IMR-90 (cell line): ENCODE measurements around the gene BRK1. TPM values are rescaled to one million over a fixed set of nuclear protein-coding genes. Genes with fewer than 3 reads are reported as not detected.

Experiments used
- ATAC-seq: fragments of 200-7000 bp; cut with Tn5 transposase; 2 replicates; pipeline ENCODE4 v1.9.1; 2020; ENCODE audit warnings: low read depth, mild to moderate bottlenecking, moderate library complexity
- BruUV-seq: library from RNA; stranded (reverse); fragments of 400-500 nt; replicated peaks from 2 replicates; lab custom pipeline; 2021; lab: Mats Ljungman, UMichigan
- CTCF ChIA-PET: fragments of 300-600 bp; formaldehyde crosslinking; extraction: SDS; loops from one replicate; lab custom pipeline; 2021; ENCODE audit warnings: antibody characterized with exemption; lab: Yijun Ruan, JAX
- POLR2A ChIA-PET: fragments of 300-600 bp; sonication (Branson Sonifier 250); formaldehyde crosslinking; loops from one replicate; lab custom pipeline; 2022; ENCODE audit warnings: antibody characterized with exemption; ENCODE audit not compliant: unreplicated experiment; lab: Charles Lee
- DNase-seq: peaks from one replicate; pipeline ENCODE4 v3.0.0; 2013
- H2AFZ ChIP-seq: replicated peaks from 2 replicates; pipeline ENCODE3; 2013; ENCODE audit warnings: low read length, mild to moderate bottlenecking; ENCODE audit not compliant: poor library complexity
- H2AK5ac ChIP-seq: 2 replicates; pipeline ENCODE4 v1.6.1; 2013; ENCODE audit warnings: low read depth, low read length, inconsistent platforms
- H2AK9ac ChIP-seq: replicated peaks from 2 replicates; pipeline ENCODE3; 2013; ENCODE audit warnings: mild to moderate bottlenecking, low read depth, low read length, moderate library complexity; ENCODE audit not compliant: poor library complexity
- H2BK120ac ChIP-seq: 2 replicates; pipeline ENCODE4 v1.6.1; 2013; ENCODE audit warnings: low read depth, low read length, inconsistent platforms
- H2BK15ac ChIP-seq: 3 replicates; pipeline ENCODE4 v1.6.1; 2013; ENCODE audit warnings: low read depth, low read length, inconsistent platforms
- H2BK20ac ChIP-seq: 2 replicates; pipeline ENCODE4 v1.6.1; 2013; ENCODE audit warnings: low read depth, mild to moderate bottlenecking, inconsistent platforms, low read length, moderate library complexity
- H2BK5ac ChIP-seq: 2 replicates; pipeline ENCODE4 v1.6.1; 2013; ENCODE audit warnings: mild to moderate bottlenecking, low read depth, low read length, inconsistent platforms; ENCODE audit not compliant: poor library complexity, severe bottlenecking
- H3K14ac ChIP-seq: replicated peaks from 2 replicates; pipeline ENCODE4 v1.6.1; 2013; ENCODE audit warnings: low read depth, low read length, inconsistent platforms
- H3K18ac ChIP-seq: 2 replicates; pipeline ENCODE4 v1.6.1; 2013; ENCODE audit warnings: low read depth, low read length, control low read depth
- H3K23ac ChIP-seq: 2 replicates; pipeline ENCODE4 v1.6.1; 2013; ENCODE audit warnings: low read depth, low read length, inconsistent platforms
- H3K27ac ChIP-seq: 2 replicates; pipeline ENCODE4 v1.5.1; 2013; ENCODE audit warnings: mild to moderate bottlenecking, control low read depth, low read length; ENCODE audit not compliant: insufficient read depth
- H3K27me3 ChIP-seq: 2 replicates; pipeline ENCODE4 v1.6.1; 2013; ENCODE audit warnings: low read length; ENCODE audit not compliant: control insufficient read depth, insufficient read depth
- H3K36me3 ChIP-seq: 2 replicates; pipeline ENCODE4 v1.6.1; 2013; ENCODE audit warnings: low read length, mixed read lengths; ENCODE audit not compliant: control insufficient read depth, insufficient read depth
- H3K4ac ChIP-seq: 2 replicates; pipeline ENCODE4 v1.6.1; 2013; ENCODE audit warnings: low read depth, low read length, inconsistent platforms
- H3K4me1 ChIP-seq: 2 replicates; pipeline ENCODE4 v1.6.1; 2013; ENCODE audit warnings: low read length, mixed read lengths; ENCODE audit not compliant: control insufficient read depth, insufficient read depth
- H3K4me2 ChIP-seq: 2 replicates; pipeline ENCODE4 v1.6.1; 2013; ENCODE audit warnings: low read depth, mild to moderate bottlenecking, control low read depth, low read length, moderate library complexity
- H3K4me3 ChIP-seq: 2 replicates; pipeline ENCODE4 v1.5.1; 2013; ENCODE audit warnings: low read depth, mild to moderate bottlenecking, control low read depth, low read length, moderate library complexity; ENCODE audit not compliant: insufficient read depth
- H3K56ac ChIP-seq: 2 replicates; pipeline ENCODE4 v1.6.1; 2013; ENCODE audit warnings: low read length, inconsistent platforms; ENCODE audit not compliant: insufficient read depth; ENCODE audit errors: extremely low read depth
- H3K79me1 ChIP-seq, 2 experiments: 2 replicates each; pipeline ENCODE4 v1.6.1; 2013; ENCODE audit warnings: low read length in 2 of 2, inconsistent platforms in 1 of 2, low read depth in 1 of 2
- H3K9ac ChIP-seq: 2 replicates; pipeline ENCODE4 v1.6.1; 2013; ENCODE audit warnings: low read depth, low read length, control low read depth
- H3K9me1 ChIP-seq: 2 replicates; pipeline ENCODE4 v1.6.1; 2013; ENCODE audit warnings: low read length, inconsistent platforms; ENCODE audit not compliant: insufficient read depth
- H3K9me3 ChIP-seq: 2 replicates; pipeline ENCODE4 v1.6.1; 2013; ENCODE audit warnings: low read length; ENCODE audit not compliant: control insufficient read depth, insufficient read depth
- H4K20me1 ChIP-seq: 2 replicates; pipeline ENCODE4 v1.6.1; 2013; ENCODE audit warnings: low read length, inconsistent platforms; ENCODE audit not compliant: insufficient read depth
- H4K5ac ChIP-seq: 2 replicates; pipeline ENCODE4 v1.6.1; 2013; ENCODE audit warnings: mild to moderate bottlenecking, low read depth, low read length, control low read depth
- H4K8ac ChIP-seq, 2 experiments: 2 replicates each; pipeline ENCODE4 v1.6.1; 2013; ENCODE audit warnings: low read depth in 2 of 2, low read length in 2 of 2, control low read depth in 1 of 2, inconsistent platforms in 1 of 2
- H4K91ac ChIP-seq: 2 replicates; pipeline ENCODE4 v1.6.1; 2013; ENCODE audit warnings: low read depth, low read length, inconsistent platforms; ENCODE audit not compliant: insufficient read depth
- MAFK ChIP-seq: IDR thresholded peaks from 2 replicates; pipeline ENCODE4 v1.6.1; 2012; ENCODE audit warnings: low read depth, low read length, improper control_type of control experiment
- RCOR1 ChIP-seq: IDR thresholded peaks from 2 replicates; pipeline ENCODE4 v1.6.1; 2012; ENCODE audit warnings: mild to moderate bottlenecking, low read length, improper control_type of control experiment; ENCODE audit not compliant: insufficient replicate concordance
- RFX5 ChIP-seq: IDR thresholded peaks from 2 replicates; pipeline ENCODE4 v1.8.0; 2012; ENCODE audit warnings: low read depth, mild to moderate bottlenecking, low read length, moderate library complexity
- WGBS, 2 experiments: methylation state at CpG; one replicate each; pipeline versions ENCODE4 v1.1.5 to v1.1.7; 2013; ENCODE audit warnings: missing lambda C conversion rate in 2 of 2; ENCODE audit not compliant: insufficient read length in 1 of 2; ENCODE audit errors: extremely low coverage in 2 of 2; 5-methylcytosine and 5-hydroxymethylcytosine counted together
- dilution Hi-C: fragments of 300-500 bp; cut with HindIII; formaldehyde crosslinking; loops from one replicate; pipeline ENCODE4 v1.14.3; 2018; ENCODE audit warnings: low sequenced_read_pairs; ENCODE audit not compliant: unreplicated experiment
- in situ Hi-C: fragments of 300-500 bp; cut with MboI; formaldehyde crosslinking; loops from 3 replicates; pipeline ENCODE4 v1.14.3; 2019; ENCODE audit warnings: low sequenced_read_pairs, inconsistent platforms, mixed read lengths
- intact Hi-C: fragments of 100-400 bp; cut with micrococcal nuclease; formaldehyde crosslinking; loops from 2 replicates; pipeline ENCODE4 v1.10.0; 2022
- polyA plus RNA-seq, 3 experiments: library from polyadenylated mRNA; depleted of rRNA; stranded (reverse); fragments of >200 nt; gene quantifications; 2 replicates each; pipeline ENCODE4 v1.2.3, GENCODE V29; 2012; ENCODE audit warnings: low replicate concordance in 1 of 3
- total RNA-seq: library from RNA; depleted of rRNA; stranded (reverse); fragments of >200 nt; gene quantifications from 2 replicates; pipeline ENCODE4 v1.2.3, GENCODE V29; 2012

BRK1 gene
- total and polyA plus RNA-seq, 2 of the 4 experiments (the other 2 are of a cell fraction) = 81.4 to 235 TPM

GRCh38 chr3:10160925-10161324 is 45.5 kb downstream of the BRK1 start:
- Histone ChIP-seq H2BK120ac (no peak overlapping the region), H3K9ac (no peak overlapping the region), H3K14ac (no peak overlapping the region), H2AK5ac (no peak overlapping the region), H3K9me1 (no peaks in the 10 kb centered on the region), H3K79me1 (peaks cover 4 to 13% of the 10 kb centered on the region in 2 experiments; a peak in 3 of 4 replicates), H2BK20ac (no peak overlapping the region), H3K27me3 (no peaks in the 10 kb centered on the region), H3K4me2 (no peak overlapping the region), H4K91ac (no peak overlapping the region), H2AK9ac (no peak overlapping the region), H4K8ac (no peak overlapping the region), H3K9me3 (no peaks in the 10 kb centered on the region), H2BK15ac (no peak overlapping the region), H3K4me3 (no peak overlapping the region), H3K4me1 (no peaks in the 10 kb centered on the region), H3K23ac (no peak overlapping the region), H3K56ac (no peak overlapping the region), H4K5ac (no peak overlapping the region), H3K36me3 (no peaks in the 10 kb centered on the region), H3K4ac (no peak overlapping the region), H3K18ac (no peak overlapping the region), H2BK5ac (no peak overlapping the region), H3K27ac (no peak overlapping the region), H4K20me1 (no peaks in the 10 kb centered on the region), H2AFZ (no peak overlapping the region)
- intact Hi-C loops = no loop called here
- DNase-seq = no peak
- ATAC-seq = no peak
- CTCF ChIA-PET = no interaction called here
- TF ChIP-seq RCOR1 = no peak
- TF ChIP-seq RFX5 = no peak
- TF ChIP-seq MAFK = no peak
- no TSS peak for BruUV-seq
- in situ Hi-C loops = no loop called here
- dilution Hi-C loops = no loop called here
- POLR2A ChIA-PET = no interaction called here
- WGBS, 2 experiments = 75% methylated on average over 2 of the region's 6 CpGs; no CpG with 5 or more reads in 1 of the 2 experiments
